Adrenal gland (tissue), 12 donors: ENCODE data around the gene PRM1. TPM values are rescaled to one million over a fixed set of nuclear protein-coding genes. Genes with fewer than 3 reads are reported as not detected.

Experiments used
- DNase-seq, 7 donors: peaks; one replicate each; pipeline ENCODE4 v3.0.0-alpha.2; 2019 to 2020
- H3K27ac ChIP-seq, 5 donors: fragments of 200-600 bp; sonication (generic) in 4 of 5; 1 replicate in 3 of 5; 2 replicates in 2 of 5; pipeline versions ENCODE4 v1.5.1 to v1.8.0; 2016 to 2020; ENCODE audit warnings: mild to moderate bottlenecking in 1 of 5
- H3K27me3 ChIP-seq: fragments of 200-600 bp; 2 replicates; pipeline ENCODE4 v1.8.0; 2021
- H3K36me3 ChIP-seq, 2 donors: fragments of 200-600 bp; replicated peaks in 1 of 2; 1 replicate in 1 of 2; 2 replicates in 1 of 2; pipeline versions ENCODE4 v1.5.1 to v1.8.0; 2018 to 2022
- H3K4me1 ChIP-seq, 2 donors: fragments of 200-600 bp; replicated peaks in 1 of 2; 1 replicate in 1 of 2; 2 replicates in 1 of 2; pipeline versions ENCODE4 v1.5.1 to v1.8.0; 2018 to 2021
- H3K4me3 ChIP-seq, 4 donors: fragments of 200-600 bp; sonication (generic) in 3 of 4; one replicate each; pipeline ENCODE4 v1.5.1; 2016 to 2018
- H3K9me3 ChIP-seq, 3 donors: fragments of 200-600 bp; sonication (generic) in 1 of 3; replicated peaks in 1 of 3; 1 replicate in 2 of 3; 2 replicates in 1 of 3; pipeline versions ENCODE4 v1.5.1 to v1.8.0; 2016 to 2021
- POLR2A ChIP-seq, 2 donors: fragments of 450-650 bp; IDR thresholded peaks; one replicate each; pipeline ENCODE4 v1.6.1; 2017; ENCODE audit warnings: antibody characterized with exemption in 2 of 2, mild to moderate bottlenecking in 2 of 2, moderate library complexity in 1 of 2
- WGBS, 4 donors: extraction: QIAGEN DNeasy Blood & Tissue Kit in 2 of 4; methylation state at CpG; one replicate each; pipeline versions ENCODE4 v1.1.5 to v1.1.7; 2013 to 2017; 5-methylcytosine and 5-hydroxymethylcytosine counted together
- intact Hi-C, 2 donors: fragments of 100-400 bp; cut with DNase I; formaldehyde crosslinking; loops; one replicate each; pipeline versions ENCODE4 v1.14.1 to v1.15.0; 2022 to 2023
- polyA plus RNA-seq, 3 donors: library from polyadenylated mRNA; stranded (reverse); fragments of 200-250 nt in 2 of 3; fragments of 350-450 nt in 1 of 3; fragmentation: Illumina TruSeq in 1 of 3; extraction: RNeasy Lipid Tissue Mini Kit (QIAGEN cat#74804) in 1 of 3; gene quantifications; one replicate each; pipeline ENCODE4 v1.2.3, GENCODE V29; 2013 to 2014
- total RNA-seq, 9 donors: library from RNA; depleted of rRNA in 4 of 9; stranded (reverse); fragments of >200 nt in 4 of 9; fragments of 120-200 nt in 1 of 9; fragmentation: NEBNext Ultra II Directional in 1 of 9; extraction: Animal tissue kit (Norgen Biotek cat#: 25700) in 1 of 9; gene quantifications; one replicate each; pipeline versions ENCODE4 v1.1.0 to v1.2.4, GENCODE V29; 2013 to 2023
- TF ChIP-seq, protein P1 (sequence below), 6 experiments: fragments of 450-650 bp in 4 of 6; fragments of 200-600 bp in 2 of 6; sonication (generic) in 1 of 6; IDR thresholded peaks; 1 replicate in 5 of 6; 2 replicates in 1 of 6; pipeline versions ENCODE4 v1.5.1 to v1.8.0; 2016 to 2021; ENCODE audit warnings: antibody characterized with exemption in 6 of 6, mild to moderate bottlenecking in 2 of 6, moderate library complexity in 1 of 6
- donor health status: healthy with polysubstance abuse.
- donor health status: Bipolar disorder and iron deficiency.
- donor health status: DM: yes; HTN: yes; CAD: no.
- donor health status: DM: no; HTN: no; CAD: no.
- donor health status: DM: no; HTN: no; CAD: no.
- donor health status: DM: yes; HTN: yes; CAD: no.

PRM1 gene
- total and polyA plus RNA-seq, 12 donors = not detected

DNA sequence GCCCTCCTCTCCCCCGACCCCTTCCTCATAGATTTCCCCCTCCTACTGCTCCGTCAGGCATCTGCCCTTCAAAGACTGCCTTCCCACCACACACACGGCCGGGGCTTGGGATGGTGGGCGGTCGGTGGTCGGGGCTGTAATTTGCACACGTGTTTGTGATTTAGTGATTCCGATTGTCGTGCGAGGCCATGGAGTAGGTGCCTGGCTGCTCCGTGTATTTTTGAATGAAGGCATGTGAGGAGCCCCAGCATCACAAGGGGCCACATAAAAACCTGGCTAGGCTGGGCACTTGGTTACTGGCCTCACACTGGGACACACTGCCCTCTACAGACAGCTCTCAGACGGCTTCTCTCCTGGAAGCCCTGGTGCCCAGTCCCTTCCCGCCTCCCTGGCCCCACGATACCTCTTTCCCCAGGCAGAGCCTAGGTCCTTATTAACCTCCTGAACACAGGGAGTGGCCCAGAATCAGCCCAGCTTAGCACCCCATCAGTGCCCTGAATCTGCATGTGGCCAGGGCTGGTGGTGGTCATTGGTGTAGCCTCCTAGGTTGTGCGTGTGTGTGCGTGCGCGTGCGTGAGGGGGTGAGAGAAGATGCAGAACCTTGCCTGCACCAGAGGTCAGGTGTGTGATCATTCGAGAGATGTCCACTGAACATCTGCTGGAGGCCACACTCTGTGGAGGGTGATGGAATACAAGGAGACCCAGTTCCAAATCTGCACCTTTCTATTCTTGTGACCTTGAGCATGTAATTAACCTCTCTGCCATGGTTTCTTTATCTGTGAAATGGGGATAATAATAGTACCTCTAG is 23.8 kb downstream of the PRM1 start:
- Histone ChIP-seq H3K36me3 (no peaks in the 10 kb centered on the region), H3K27ac (peak overlapping the region; percentile 85 to 98 (median 96)), H3K27me3 (no peaks in the 10 kb centered on the region), H3K4me3 (peak overlapping the region in 1 of 4 donors; percentile 93), H3K9me3 (no peaks in the 10 kb centered on the region), H3K4me1 (peaks cover 0 to 38% of the 10 kb centered on the region in 2 donors)
- intact Hi-C loops = loop anchor here (2.0 to 10.0 kb wide), 4 partner anchors 97 to 290 kb away; no protein-coding TSS in a partner anchor
- peak; percentile 80 to 93 (median 86) for DNase-seq
- TF ChIP-seq, protein P1, sequence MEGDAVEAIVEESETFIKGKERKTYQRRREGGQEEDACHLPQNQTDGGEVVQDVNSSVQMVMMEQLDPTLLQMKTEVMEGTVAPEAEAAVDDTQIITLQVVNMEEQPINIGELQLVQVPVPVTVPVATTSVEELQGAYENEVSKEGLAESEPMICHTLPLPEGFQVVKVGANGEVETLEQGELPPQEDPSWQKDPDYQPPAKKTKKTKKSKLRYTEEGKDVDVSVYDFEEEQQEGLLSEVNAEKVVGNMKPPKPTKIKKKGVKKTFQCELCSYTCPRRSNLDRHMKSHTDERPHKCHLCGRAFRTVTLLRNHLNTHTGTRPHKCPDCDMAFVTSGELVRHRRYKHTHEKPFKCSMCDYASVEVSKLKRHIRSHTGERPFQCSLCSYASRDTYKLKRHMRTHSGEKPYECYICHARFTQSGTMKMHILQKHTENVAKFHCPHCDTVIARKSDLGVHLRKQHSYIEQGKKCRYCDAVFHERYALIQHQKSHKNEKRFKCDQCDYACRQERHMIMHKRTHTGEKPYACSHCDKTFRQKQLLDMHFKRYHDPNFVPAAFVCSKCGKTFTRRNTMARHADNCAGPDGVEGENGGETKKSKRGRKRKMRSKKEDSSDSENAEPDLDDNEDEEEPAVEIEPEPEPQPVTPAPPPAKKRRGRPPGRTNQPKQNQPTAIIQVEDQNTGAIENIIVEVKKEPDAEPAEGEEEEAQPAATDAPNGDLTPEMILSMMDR (IDR thresholded peaks at IDR 0.05) = peak; percentile 52 to 79 (median 73)
- peak in 1 of 2 donors; percentile 17 for TF ChIP-seq POLR2A (IDR thresholded peaks at IDR 0.05)
- WGBS, 4 donors = 19 to 32% (median 22%) methylated on average over 17 to 21 of the region's 21 CpGs

DNA sequence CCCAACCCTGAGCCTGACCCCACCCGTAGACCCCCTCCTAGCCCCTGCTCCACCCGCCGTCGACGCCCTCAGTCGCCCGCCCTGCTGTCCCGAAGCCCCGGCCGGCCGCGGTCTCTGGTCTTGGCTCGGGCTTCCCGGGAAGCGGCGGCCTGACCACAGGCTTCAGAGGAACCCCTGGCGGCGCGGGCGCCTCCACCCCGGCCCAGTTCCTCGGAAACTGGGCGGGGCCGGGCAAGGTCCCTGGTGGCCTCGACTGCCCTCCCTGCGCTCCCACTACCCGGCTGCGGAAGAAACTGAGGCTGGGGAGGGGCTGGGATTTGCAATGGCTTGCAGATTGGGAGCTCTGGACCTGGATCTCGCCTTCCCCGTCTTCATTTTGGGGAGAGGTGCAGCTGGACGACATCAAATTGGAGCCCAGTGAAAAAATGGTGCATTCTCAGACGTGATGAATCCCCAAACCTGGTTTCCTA is 24.4 kb downstream of the PRM1 start:
- H3K27me3 ChIP-seq = no peaks in the 10 kb centered on the region
- no peaks in the 10 kb centered on the region for H3K36me3 ChIP-seq
- peak overlapping the region; percentile 39 to 93 (median 60) for H3K4me3 ChIP-seq
- TF ChIP-seq, protein P1 (IDR thresholded peaks at IDR 0.05) = no peak
- TF ChIP-seq POLR2A (IDR thresholded peaks at IDR 0.05) = no peak
- 0% methylated on average over 4 to 32 of the region's 32 CpGs for WGBS, 4 donors
- H3K27ac ChIP-seq = peak overlapping the region; percentile 85 to 98 (median 96)
- no peaks in the 10 kb centered on the region for H3K9me3 ChIP-seq
- intact Hi-C loops = loop anchor here (2.0 to 10.0 kb wide), 4 partner anchors 98 to 289 kb away; no protein-coding TSS in a partner anchor
- peak in 5 of 7 donors; percentile 63 to 71 (median 69) for DNase-seq
- H3K4me1 ChIP-seq = peaks cover 0 to 38% of the 10 kb centered on the region in 2 donors

DNA sequence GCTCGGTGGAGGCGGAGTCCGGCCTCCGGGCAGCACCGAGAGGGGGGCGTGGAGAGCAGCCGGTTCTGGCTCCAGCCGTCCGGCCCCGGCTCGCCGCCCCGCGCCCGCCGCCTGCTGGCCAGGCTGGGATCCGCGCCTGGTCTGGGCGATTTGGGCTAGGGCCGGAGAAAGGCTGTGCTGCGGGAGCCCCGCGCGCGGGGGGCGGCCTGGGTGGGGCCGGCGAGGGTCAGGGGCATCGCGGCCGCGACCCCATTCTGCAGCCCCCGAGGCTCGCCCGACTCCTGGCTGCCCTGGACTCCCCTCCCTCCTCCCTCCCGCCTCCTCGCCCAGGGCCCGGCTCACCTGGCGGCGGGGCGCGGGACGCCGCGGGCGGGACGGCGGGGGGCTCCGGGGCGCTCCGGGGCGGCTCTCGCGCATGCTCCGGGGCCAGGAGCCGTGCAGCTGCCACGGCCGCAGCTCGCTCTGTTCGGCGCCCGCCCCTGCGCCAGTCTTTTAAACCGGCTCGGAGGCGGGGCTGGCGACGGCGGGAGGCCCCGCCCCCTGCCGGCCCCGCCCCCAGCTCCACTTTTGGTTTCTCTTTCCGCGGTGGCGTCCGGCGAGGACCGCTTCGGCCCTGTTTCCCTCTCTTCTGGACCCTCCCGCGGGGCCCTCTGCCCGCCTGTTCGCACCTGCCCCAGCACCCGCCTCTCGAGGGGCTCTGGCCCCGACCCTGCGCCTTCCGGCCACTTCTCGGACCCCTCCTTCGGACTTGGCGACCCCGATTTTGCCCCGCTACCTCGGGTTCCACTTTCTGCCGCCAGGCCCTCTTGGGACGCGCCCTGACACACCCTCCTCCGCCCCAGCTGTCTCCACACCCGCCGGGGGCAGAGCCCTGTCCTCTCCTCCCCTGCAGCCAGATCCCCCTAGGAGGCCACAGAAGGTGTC is 25.1 kb downstream of the PRM1 start, which contains the start of gene SOCS1:
Gene SOCS1, minus strand, starts transcription at position 468 of the 924 bp plus-strand sequence. CDS start 726 bp downstream, outside the sequence.
- 0 to 1% (median 1%) methylated on average over 20 to 100 of the region's 100 CpGs for WGBS, 4 donors

More for the DNA sequence above, 25.1 kb downstream of the PRM1 start, which contains the start of gene SOCS1:
- TF ChIP-seq, protein P1 (IDR thresholded peaks at IDR 0.05) = peak; percentile 51 to 99 (median 78)
- peak; percentile 96 for TF ChIP-seq POLR2A (IDR thresholded peaks at IDR 0.05)
- peaks cover 0 to 38% of the 10 kb centered on the region in 2 donors for H3K4me1 ChIP-seq
- H3K4me3 ChIP-seq = peak within 1 kb of the TSS; percentile 39 to 93 (median 60)
- no peaks in the 10 kb centered on the region for H3K36me3 ChIP-seq
- peak within 1 kb of the TSS; percentile 85 to 98 (median 96) for H3K27ac ChIP-seq
- no peaks in the 10 kb centered on the region for H3K27me3 ChIP-seq
- peak; percentile 76 to 90 (median 85) for DNase-seq
- intact Hi-C loops = loop anchor here (2.0 to 10.0 kb wide), 4 partner anchors 99 to 289 kb away; no protein-coding TSS in a partner anchor
- H3K9me3 ChIP-seq = no peaks in the 10 kb centered on the region
